Measurements from ENCODE around the gene PRDM16. TPM values are rescaled to one million over a fixed set of nuclear protein-coding genes. Genes with fewer than 3 reads are reported as not detected.

The PRDM16 gene
- total RNA-seq (2014; rRNA removed; shearing (Covaris generic)) (not detected in 2 replicates), total RNA-seq (2022) (not detected in 2 replicates), Bru-seq, nascent RNA (not detected), BruChase-seq, experiment 1, labeled RNA remaining after a 6-hour chase (percentile 1 among the genes with signal in this experiment), BruChase-seq, experiment 2, labeled RNA remaining after a 2-hour chase (percentile 2 among the genes with signal in this experiment)
- long read RNA-seq: 0 reads

DNA sequence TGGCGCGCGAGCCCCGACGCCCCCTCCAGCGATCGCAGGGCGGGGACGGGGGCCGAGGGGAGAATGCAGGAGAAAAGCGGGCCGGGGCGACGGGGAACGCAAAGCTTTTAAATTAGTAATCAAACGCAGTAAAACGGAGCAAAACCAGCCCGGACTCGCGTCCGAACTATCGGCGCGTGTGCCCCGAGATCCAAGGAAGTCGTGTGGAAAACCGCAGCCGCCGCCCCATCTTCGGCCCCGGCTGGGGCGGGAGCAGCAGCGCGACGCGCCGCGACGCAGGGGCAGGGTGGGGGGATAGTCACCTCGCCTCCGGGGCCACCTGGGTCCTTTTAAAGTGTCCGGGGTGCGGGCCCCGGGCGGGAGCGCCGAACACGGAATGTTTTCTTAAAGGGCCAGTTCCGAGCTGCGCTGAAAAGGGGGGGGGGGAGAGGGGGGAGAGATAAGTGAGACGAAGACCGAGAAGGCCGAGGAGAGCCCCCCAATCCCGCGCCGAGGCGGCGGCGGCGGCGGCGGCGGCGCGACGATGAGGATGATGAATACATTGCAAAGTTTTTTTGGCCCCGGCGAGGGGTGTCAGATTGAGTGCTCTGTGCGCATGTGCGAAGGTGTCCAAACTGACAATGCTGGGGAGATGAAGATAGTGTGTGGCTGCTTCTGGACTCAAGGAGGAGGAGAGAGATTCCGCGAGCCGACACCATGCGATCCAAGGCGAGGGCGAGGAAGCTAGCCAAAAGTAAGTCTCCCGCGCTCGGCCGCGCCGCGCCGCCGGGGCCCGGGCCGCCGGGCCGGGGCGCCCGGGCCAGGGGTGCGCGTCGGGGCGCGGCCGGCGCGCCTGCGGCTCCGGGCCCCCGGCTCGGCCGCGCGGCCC is at the start of gene PRDM16:
PRDM16 (plus strand) TSS at position 640 of the 868 bp plus-strand sequence; CDS start at position 697, 57 bp downstream.
- no TSS peak for BruUV-seq (replicated peaks)
- intact Hi-C loops (cut with micrococcal nuclease; ENCODE audit: unreplicated experiment): no loop called here
- DNase-seq (ENCODE audit: low spot score): no peak
- no peaks in the 10 kb centered on the region for H3K79me2 ChIP-seq (ENCODE audit: insufficient read depth, low read depth, low read length)
- no peak within 1 kb of the TSS for H2AFZ ChIP-seq (ENCODE audit: low read length)
- no peaks in the 10 kb centered on the region for H3K9me3 ChIP-seq (ENCODE audit: low read length)
- no peak within 1 kb of the TSS for H3K27ac ChIP-seq (ENCODE audit: low read depth, low read length, poor library complexity, severe bottlenecking)
- TF ChIP-seq EZH2phosphoT487 (IDR thresholded peaks at IDR 0.05; ENCODE audit: borderline replicate concordance, low read depth, low read length): no peak
- TF ChIP-seq, protein P1, sequence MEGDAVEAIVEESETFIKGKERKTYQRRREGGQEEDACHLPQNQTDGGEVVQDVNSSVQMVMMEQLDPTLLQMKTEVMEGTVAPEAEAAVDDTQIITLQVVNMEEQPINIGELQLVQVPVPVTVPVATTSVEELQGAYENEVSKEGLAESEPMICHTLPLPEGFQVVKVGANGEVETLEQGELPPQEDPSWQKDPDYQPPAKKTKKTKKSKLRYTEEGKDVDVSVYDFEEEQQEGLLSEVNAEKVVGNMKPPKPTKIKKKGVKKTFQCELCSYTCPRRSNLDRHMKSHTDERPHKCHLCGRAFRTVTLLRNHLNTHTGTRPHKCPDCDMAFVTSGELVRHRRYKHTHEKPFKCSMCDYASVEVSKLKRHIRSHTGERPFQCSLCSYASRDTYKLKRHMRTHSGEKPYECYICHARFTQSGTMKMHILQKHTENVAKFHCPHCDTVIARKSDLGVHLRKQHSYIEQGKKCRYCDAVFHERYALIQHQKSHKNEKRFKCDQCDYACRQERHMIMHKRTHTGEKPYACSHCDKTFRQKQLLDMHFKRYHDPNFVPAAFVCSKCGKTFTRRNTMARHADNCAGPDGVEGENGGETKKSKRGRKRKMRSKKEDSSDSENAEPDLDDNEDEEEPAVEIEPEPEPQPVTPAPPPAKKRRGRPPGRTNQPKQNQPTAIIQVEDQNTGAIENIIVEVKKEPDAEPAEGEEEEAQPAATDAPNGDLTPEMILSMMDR (conservative IDR thresholded peaks at IDR 0.05; ENCODE audit: low read length): no peak
- no peaks in the 10 kb centered on the region for H3K36me3 ChIP-seq (ENCODE audit: insufficient read depth, low read length)
- POLR2A ChIA-PET: no interaction called here
- CTCF ChIA-PET (ENCODE audit: unreplicated experiment): no interaction called here
- no peaks in the 10 kb centered on the region for H3K9me2 ChIP-seq (ENCODE audit: insufficient read depth, low read length)
- no peak within 1 kb of the TSS for H3K4me2 ChIP-seq (ENCODE audit: low read length)
- H4K20me1 ChIP-seq (ENCODE audit: insufficient read depth, low read length): no peaks in the 10 kb centered on the region
- no peaks in the 10 kb centered on the region for H3K4me1 ChIP-seq (ENCODE audit: insufficient read depth, low read length, poor library complexity, severe bottlenecking)
- H3K4me3 ChIP-seq (ENCODE audit: low read depth, low read length, poor library complexity, severe bottlenecking): no peak within 1 kb of the TSS

DNA sequence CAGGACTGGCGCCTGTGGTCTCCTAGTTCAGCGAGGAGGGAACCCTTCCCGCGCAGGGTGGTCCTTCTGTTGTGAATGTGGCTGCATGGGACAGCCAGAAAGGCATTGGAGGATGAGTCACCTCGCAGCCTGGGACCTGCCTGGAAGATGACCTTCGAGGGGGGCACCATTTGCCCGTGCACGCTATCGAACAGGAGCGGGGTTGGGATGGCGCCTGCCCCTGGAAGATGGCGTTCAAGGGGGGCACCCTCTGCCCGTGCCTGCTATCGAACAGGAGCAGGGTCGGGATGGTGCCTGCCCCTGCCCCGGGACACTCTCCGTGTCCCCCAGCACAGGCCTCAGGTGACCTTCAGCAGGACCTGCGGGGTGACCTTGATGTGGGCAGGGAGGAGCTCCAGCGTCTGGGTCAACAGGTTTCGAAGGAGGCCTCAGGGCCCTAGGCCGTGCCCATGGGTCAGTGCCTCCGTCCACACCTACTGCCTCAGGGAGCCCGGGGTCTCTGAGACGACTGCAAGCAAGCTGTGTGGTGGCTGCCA is 49.4 kb upstream of the PRDM16 start:
- no peak overlapping the region for H3K4me3 ChIP-seq (ENCODE audit: low read depth, low read length, poor library complexity, severe bottlenecking)
- H3K4me1 ChIP-seq (ENCODE audit: insufficient read depth, low read length, poor library complexity, severe bottlenecking): no peaks in the 10 kb centered on the region
- no peak overlapping the region for H3K4me2 ChIP-seq (ENCODE audit: low read length)
- H3K36me3 ChIP-seq (ENCODE audit: insufficient read depth, low read length): no peaks in the 10 kb centered on the region
- TF ChIP-seq, protein P1 (conservative IDR thresholded peaks at IDR 0.05; ENCODE audit: low read length): no peak
- TF ChIP-seq EZH2phosphoT487 (IDR thresholded peaks at IDR 0.05; ENCODE audit: borderline replicate concordance, low read depth, low read length): no peak
- ChIA-PET CTCF (ENCODE audit: unreplicated experiment) (no interaction called here), POLR2A (no interaction called here)
- no peak overlapping the region for H2AFZ ChIP-seq (ENCODE audit: low read length)
- BruUV-seq (replicated peaks): no TSS peak
- H3K27ac ChIP-seq (ENCODE audit: low read depth, low read length, poor library complexity, severe bottlenecking): no peak overlapping the region
- H3K9me3 ChIP-seq (ENCODE audit: low read length): no peaks in the 10 kb centered on the region
- no peak for DNase-seq (ENCODE audit: low spot score)
- no peaks in the 10 kb centered on the region for H3K79me2 ChIP-seq (ENCODE audit: insufficient read depth, low read depth, low read length)
- no peaks in the 10 kb centered on the region for H3K9me2 ChIP-seq (ENCODE audit: insufficient read depth, low read length)
- no peaks in the 10 kb centered on the region for H4K20me1 ChIP-seq (ENCODE audit: insufficient read depth, low read length)
- intact Hi-C loops (cut with micrococcal nuclease; ENCODE audit: unreplicated experiment): no loop called here
